ENCODE measurements around the gene SCRN1. TPM values are rescaled to one million over a fixed set of nuclear protein-coding genes. Genes with fewer than 3 reads are reported as not detected.
A peak's percentile ranks its signal among the peaks of the same experiment; 100 is the strongest.

SCRN1 gene
- total RNA-seq, 1 donor from 2014 or later, result 85.0 TPM

DNA sequence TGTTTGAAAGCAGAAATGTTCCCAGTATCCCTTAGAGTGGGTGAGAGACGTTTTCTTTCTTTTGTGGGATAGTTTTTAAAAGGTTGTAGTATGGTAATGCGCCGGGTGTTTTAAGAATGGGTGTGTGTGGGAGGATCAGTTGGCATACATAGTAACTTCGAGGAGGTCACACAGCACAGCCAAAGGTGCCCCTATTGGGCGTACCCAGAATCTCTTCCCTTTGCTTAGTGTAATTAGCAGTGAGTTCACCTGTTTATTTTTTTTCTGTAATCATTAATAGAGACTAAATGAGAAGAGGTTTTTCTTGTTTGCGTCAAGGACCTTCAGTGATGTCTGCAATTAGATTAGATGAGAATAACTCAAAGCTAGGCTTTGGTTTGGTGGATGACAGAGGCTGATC, 40.1 kb upstream of the SCRN1 start:
- DNase-seq (ENCODE audit: low spot score in 2 of 2, unreplicated experiment in 2 of 2), result no peak
- Mint-ChIP-seq H3K9me3 (no peaks in the 10 kb centered on the region), H3K27me3 (ENCODE audit: low read depth) (no peaks in the 10 kb centered on the region), H3K4me3 (no peak overlapping the region), H3K4me1 (peaks cover 27% of the 10 kb centered on the region), H3K36me3 (peaks cover 8% of the 10 kb centered on the region), H3K27ac (no peak overlapping the region)
- TF ChIP-seq, protein P1, sequence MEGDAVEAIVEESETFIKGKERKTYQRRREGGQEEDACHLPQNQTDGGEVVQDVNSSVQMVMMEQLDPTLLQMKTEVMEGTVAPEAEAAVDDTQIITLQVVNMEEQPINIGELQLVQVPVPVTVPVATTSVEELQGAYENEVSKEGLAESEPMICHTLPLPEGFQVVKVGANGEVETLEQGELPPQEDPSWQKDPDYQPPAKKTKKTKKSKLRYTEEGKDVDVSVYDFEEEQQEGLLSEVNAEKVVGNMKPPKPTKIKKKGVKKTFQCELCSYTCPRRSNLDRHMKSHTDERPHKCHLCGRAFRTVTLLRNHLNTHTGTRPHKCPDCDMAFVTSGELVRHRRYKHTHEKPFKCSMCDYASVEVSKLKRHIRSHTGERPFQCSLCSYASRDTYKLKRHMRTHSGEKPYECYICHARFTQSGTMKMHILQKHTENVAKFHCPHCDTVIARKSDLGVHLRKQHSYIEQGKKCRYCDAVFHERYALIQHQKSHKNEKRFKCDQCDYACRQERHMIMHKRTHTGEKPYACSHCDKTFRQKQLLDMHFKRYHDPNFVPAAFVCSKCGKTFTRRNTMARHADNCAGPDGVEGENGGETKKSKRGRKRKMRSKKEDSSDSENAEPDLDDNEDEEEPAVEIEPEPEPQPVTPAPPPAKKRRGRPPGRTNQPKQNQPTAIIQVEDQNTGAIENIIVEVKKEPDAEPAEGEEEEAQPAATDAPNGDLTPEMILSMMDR (IDR thresholded peaks at IDR 0.05; ENCODE audit: unreplicated experiment), result no peak

DNA sequence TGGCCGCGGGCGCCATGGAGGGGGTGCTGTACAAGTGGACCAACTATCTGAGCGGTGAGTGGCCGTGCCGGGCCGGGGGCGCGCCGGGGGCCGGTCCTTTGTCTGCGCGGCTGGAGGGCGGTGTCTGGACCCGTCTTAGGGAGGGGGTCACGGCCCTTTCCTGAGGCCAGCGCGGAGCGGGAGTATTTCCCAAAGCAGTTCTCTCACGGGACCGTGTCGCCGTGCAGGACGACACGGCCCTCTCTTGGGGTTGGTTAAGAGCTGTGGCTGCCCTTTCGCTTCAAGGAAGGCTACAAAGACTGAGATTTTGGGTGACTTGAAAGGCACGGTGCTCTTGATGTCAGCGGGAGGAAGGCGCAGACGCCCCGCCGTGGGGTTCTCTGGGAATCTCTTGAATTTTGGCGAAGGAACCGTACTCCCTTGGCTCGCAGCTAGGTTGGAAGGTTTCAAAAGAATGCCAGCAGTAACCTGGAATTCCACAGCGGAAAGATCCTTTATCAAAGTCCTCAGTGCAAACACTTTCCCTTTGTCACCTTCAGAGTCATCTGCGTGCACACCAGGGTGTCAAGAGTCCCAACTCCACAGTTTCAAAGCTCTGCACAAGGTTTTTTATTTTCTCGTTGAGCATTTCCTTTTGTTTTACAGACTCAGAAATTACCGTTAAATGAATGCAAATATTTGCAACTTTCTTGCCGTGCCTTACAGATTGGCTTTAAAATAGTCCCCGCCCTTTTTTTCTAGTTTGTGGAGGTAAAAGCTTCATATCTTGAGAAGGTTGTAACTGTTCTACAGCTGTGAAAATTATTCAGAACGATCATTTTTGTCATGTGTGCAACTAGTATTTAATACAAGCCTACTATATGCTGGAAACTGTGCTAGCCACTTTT, 39.4 kb upstream of the SCRN1 start:
- H3K4me1 Mint-ChIP-seq, result peaks cover 31% of the 10 kb centered on the region
- H3K36me3 Mint-ChIP-seq, result peaks cover 4% of the 10 kb centered on the region
- TF ChIP-seq, protein P1 (IDR thresholded peaks at IDR 0.05; ENCODE audit: unreplicated experiment), result no peak
- peak in 1 of 2 experiments; percentile 28 for DNase-seq (ENCODE audit: low spot score in 2 of 2, unreplicated experiment in 2 of 2)
- no peaks in the 10 kb centered on the region for H3K9me3 Mint-ChIP-seq
- no peak overlapping the region for H3K4me3 Mint-ChIP-seq
- no peaks in the 10 kb centered on the region for H3K27me3 Mint-ChIP-seq (ENCODE audit: low read depth)
- no peak overlapping the region for H3K27ac Mint-ChIP-seq

DNA sequence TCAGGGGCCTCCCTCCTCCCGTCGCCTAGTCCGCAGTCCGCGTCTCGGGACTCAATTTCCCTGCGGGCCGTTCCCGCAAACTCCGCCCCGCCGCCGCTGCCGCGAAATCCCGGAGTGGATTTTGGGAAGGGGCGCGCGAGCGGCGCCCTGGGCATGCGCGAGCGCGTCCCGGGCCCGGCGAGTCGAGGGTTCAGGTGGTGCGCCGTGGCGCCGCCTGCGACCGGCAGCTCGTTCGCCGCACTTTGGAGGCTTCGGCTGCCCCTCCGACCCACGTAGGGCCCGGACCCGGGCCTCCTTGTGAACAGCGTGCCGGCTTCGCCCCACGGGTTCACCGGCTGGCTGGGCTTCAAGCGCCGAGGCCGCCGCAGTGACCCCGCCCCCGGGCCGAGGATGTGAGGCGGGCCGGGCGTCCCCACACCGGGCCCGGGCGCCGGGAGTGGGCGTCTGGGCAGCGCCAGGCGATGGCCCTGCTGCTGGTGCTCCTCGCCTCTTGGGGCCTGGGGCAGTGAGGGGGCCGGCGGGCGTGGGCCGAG, 38.7 kb upstream of the SCRN1 start, which contains the start of gene PLEKHA8:
Gene PLEKHA8, plus strand, starts transcription at position 197 of the 533 bp plus-strand sequence. CDS start 351 bp downstream, outside the sequence.
- Mint-ChIP-seq H3K27me3 (ENCODE audit: low read depth) (no peaks in the 10 kb centered on the region), H3K4me3 (no peak within 1 kb of the TSS), H3K36me3 (no peaks in the 10 kb centered on the region), H3K9me3 (no peaks in the 10 kb centered on the region), H3K27ac (peak within 1 kb of the TSS; percentile 89), H3K4me1 (peaks cover 38% of the 10 kb centered on the region)
- DNase-seq (ENCODE audit: low spot score in 2 of 2, unreplicated experiment in 2 of 2), result peak; percentile 78 to 94
- TF ChIP-seq, protein P1 (IDR thresholded peaks at IDR 0.05; ENCODE audit: unreplicated experiment), result no peak

DNA sequence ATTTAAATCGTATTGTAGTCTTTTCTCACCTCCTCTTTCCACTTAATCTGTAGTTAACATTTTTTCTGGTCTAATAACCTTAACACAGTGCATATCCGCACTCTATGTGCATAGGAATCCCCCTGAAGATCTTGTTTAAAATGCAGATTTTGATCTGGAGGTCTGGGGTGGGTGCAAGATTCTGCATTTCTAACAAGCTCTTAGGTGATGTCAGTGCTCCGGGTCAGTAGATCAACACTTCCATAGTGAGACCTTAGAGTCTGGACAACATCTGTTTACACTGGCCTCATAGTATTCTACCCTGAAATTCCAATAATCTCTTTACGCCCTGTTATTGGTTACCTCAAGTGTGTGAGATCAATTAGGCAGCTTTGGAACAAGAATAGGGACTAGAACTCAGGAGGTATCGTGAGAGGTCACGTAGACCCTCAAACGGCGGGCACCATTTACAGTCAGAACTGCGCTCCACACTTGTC, 38.2 kb upstream of the SCRN1 start:
- no peaks in the 10 kb centered on the region for H3K36me3 Mint-ChIP-seq
- peak overlapping the region; percentile 89 for H3K27ac Mint-ChIP-seq
- no peak overlapping the region for H3K4me3 Mint-ChIP-seq
- DNase-seq (ENCODE audit: low spot score in 2 of 2, unreplicated experiment in 2 of 2), result no peak
- TF ChIP-seq, protein P1 (IDR thresholded peaks at IDR 0.05; ENCODE audit: unreplicated experiment), result no peak
- peaks cover 39% of the 10 kb centered on the region for H3K4me1 Mint-ChIP-seq
- H3K9me3 Mint-ChIP-seq, result no peaks in the 10 kb centered on the region
- no peaks in the 10 kb centered on the region for H3K27me3 Mint-ChIP-seq (ENCODE audit: low read depth)

DNA sequence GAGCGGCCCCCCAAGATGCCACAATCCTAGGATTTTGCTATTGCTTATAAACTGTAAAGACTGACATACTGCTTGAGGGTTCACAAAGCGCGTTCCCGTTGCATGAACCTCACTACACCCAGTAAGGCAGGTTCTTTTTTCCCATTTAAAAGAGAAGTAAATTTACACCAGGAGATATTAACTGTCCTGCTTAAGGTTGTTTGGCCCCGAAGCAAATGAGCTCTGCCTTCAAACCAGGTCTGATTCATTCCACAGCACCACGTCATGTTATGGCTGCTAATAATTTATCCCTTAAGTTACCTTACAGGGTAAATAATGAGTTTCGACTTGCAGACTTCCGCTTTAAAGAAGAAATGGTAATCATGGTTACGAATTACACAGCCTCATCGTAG, 37.5 kb upstream of the SCRN1 start:
- Mint-ChIP-seq H3K4me1 (peaks cover 34% of the 10 kb centered on the region), H3K36me3 (no peaks in the 10 kb centered on the region), H3K27ac (peak overlapping the region; percentile 89), H3K4me3 (no peak overlapping the region), H3K27me3 (ENCODE audit: low read depth) (no peaks in the 10 kb centered on the region), H3K9me3 (no peaks in the 10 kb centered on the region)
- DNase-seq (ENCODE audit: low spot score in 2 of 2, unreplicated experiment in 2 of 2), result no peak
- TF ChIP-seq, protein P1 (IDR thresholded peaks at IDR 0.05; ENCODE audit: unreplicated experiment), result no peak

All from mesothelial cell of epicardium (in vitro differentiated cells).